ENCODE results near the gene PI4K2A. TPM values are rescaled to one million over a fixed set of nuclear protein-coding genes. Genes with fewer than 3 reads are reported as not detected.

PI4K2A gene
- total and polyA plus RNA-seq, 2 donors (not counting 1 experiment from before 2014, with no cell fraction given) = 7.9 to 17.7 TPM

DNA sequence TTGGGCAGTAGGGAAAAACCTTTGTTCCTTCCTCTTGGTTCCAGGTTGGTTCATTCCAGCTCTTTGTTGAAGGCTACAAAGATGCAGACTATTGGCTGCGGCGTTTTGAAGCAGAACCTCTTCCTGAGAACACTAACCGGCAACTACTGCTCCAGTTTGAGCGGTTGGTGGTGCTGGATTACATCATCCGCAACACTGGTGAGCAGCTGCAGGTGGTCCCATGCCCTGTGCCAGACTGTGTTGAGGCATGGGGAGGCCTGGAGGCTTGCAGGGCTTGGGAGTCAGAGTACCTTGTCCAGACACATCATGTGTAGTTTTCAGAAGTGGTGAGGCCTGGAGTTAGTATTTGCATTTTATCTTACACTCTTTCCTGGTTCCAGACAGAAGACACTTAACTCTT lies 16.3 kb downstream of the PI4K2A start:
- Histone ChIP-seq H3K27ac (ENCODE audit: low read length in 2 of 2) (no peak overlapping the region), H3K4me2 (replicated peaks; ENCODE audit: low read depth, low read length, poor library complexity, severe bottlenecking) (no peak overlapping the region), H3K36me3 (replicated peaks in 1 of 2; ENCODE audit: control extremely low read depth in 1 of 2, control insufficient read depth in 1 of 2, extremely low read depth in 1 of 2, insufficient read depth in 2 of 2, low read length in 1 of 2) (peaks cover 16 to 37% of the 10 kb centered on the region in 2 experiments), H3K4me1 (ENCODE audit: control insufficient read depth in 2 of 2, insufficient read depth in 2 of 2, low read length in 2 of 2) (no peaks in the 10 kb centered on the region), H4K20me1 (ENCODE audit: control insufficient read depth, insufficient read depth, low read length, poor library complexity, severe bottlenecking) (no peaks in the 10 kb centered on the region), H3K9ac (ENCODE audit: low read length) (no peak overlapping the region), H3K27me3 (replicated peaks in 1 of 4; ENCODE audit: control extremely low read depth in 1 of 4, control insufficient read depth in 3 of 4, insufficient read depth in 4 of 4, low read length in 3 of 4) (no peaks in the 10 kb centered on the region), H2AFZ (ENCODE audit: insufficient read depth, low read depth, low read length, poor library complexity, severe bottlenecking) (no peak overlapping the region), H3K79me2 (ENCODE audit: control insufficient read depth, insufficient read depth, low read length) (no peaks in the 10 kb centered on the region), H3K9me3 (ENCODE audit: control extremely low read depth in 1 of 3, control insufficient read depth in 2 of 3, insufficient read depth in 1 of 3, low read length in 2 of 3) (no peaks in the 10 kb centered on the region), H3K4me3 (ENCODE audit: control extremely low read depth in 1 of 5, extremely low read depth in 1 of 5, insufficient read depth in 1 of 5, low read depth in 2 of 5, low read length in 4 of 5) (no peak overlapping the region)
- no peaks in the 10 kb centered on the region for H3K27me3 Mint-ChIP-seq
- WGBS (ENCODE audit: insufficient coverage) = 100% methylated on average over 5 of the region's 5 CpGs
- CTCF ChIA-PET = no interaction called here
- DNase-seq = no peak
- no peak for ATAC-seq (ENCODE audit: low read depth)
- no peak overlapping the region for H3K27ac Mint-ChIP-seq
- POLR2A ChIA-PET = no interaction called here
- H3K4me3 Mint-ChIP-seq = no peak overlapping the region
- no peaks in the 10 kb centered on the region for H3K4me1 Mint-ChIP-seq
- H3K9me3 Mint-ChIP-seq (ENCODE audit: insufficient read depth) = no peaks in the 10 kb centered on the region
- TF ChIP-seq EZH2 (IDR thresholded peaks at IDR 0.05; ENCODE audit: borderline replicate concordance, insufficient read depth, low read depth, low read length, poor library complexity, severe bottlenecking) = no peak
- TF ChIP-seq, protein P1, sequence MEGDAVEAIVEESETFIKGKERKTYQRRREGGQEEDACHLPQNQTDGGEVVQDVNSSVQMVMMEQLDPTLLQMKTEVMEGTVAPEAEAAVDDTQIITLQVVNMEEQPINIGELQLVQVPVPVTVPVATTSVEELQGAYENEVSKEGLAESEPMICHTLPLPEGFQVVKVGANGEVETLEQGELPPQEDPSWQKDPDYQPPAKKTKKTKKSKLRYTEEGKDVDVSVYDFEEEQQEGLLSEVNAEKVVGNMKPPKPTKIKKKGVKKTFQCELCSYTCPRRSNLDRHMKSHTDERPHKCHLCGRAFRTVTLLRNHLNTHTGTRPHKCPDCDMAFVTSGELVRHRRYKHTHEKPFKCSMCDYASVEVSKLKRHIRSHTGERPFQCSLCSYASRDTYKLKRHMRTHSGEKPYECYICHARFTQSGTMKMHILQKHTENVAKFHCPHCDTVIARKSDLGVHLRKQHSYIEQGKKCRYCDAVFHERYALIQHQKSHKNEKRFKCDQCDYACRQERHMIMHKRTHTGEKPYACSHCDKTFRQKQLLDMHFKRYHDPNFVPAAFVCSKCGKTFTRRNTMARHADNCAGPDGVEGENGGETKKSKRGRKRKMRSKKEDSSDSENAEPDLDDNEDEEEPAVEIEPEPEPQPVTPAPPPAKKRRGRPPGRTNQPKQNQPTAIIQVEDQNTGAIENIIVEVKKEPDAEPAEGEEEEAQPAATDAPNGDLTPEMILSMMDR (IDR thresholded peaks at IDR 0.05) = no peak
- intact Hi-C loops (cut with micrococcal nuclease) = no loop called here

DNA sequence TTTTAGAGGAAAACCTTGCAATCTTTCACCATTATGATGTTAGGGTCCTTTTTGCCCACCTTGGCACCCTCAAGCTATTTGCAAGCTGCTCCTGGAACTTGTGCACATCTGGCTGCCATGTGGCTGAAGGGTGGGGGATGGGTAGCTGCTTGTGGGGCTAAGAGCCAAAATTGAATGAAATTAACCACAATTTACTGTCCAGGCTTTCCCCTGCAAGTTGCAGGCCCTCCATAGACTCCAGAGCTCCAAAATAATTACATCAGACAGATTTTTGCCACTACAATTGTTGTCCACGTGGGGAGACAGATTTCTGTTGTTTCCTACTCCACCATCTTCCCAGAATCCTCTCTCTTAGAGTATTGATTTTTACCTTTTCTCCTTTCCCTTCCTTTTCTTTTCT lies 19.1 kb downstream of the PI4K2A start:
- H4K20me1 ChIP-seq (ENCODE audit: control insufficient read depth, insufficient read depth, low read length, poor library complexity, severe bottlenecking) = no peaks in the 10 kb centered on the region
- intact Hi-C loops (cut with micrococcal nuclease) = no loop called here
- H3K4me3 ChIP-seq (ENCODE audit: control extremely low read depth in 1 of 5, extremely low read depth in 1 of 5, insufficient read depth in 1 of 5, low read depth in 2 of 5, low read length in 4 of 5) = no peak overlapping the region
- Mint-ChIP-seq H3K4me1 (no peaks in the 10 kb centered on the region), H3K27ac (no peak overlapping the region), H3K9me3 (ENCODE audit: insufficient read depth) (no peaks in the 10 kb centered on the region), H3K27me3 (no peaks in the 10 kb centered on the region), H3K4me3 (no peak overlapping the region)
- H3K36me3 ChIP-seq (replicated peaks in 1 of 2; ENCODE audit: control extremely low read depth in 1 of 2, control insufficient read depth in 1 of 2, extremely low read depth in 1 of 2, insufficient read depth in 2 of 2, low read length in 1 of 2) = peaks cover 8 to 36% of the 10 kb centered on the region in 2 experiments
- TF ChIP-seq, protein P1 (IDR thresholded peaks at IDR 0.05) = no peak
- no peak for TF ChIP-seq EZH2 (IDR thresholded peaks at IDR 0.05; ENCODE audit: borderline replicate concordance, insufficient read depth, low read depth, low read length, poor library complexity, severe bottlenecking)
- H3K4me1 ChIP-seq (ENCODE audit: control insufficient read depth in 2 of 2, insufficient read depth in 2 of 2, low read length in 2 of 2) = no peaks in the 10 kb centered on the region
- no peaks in the 10 kb centered on the region for H3K27me3 ChIP-seq (replicated peaks in 1 of 4; ENCODE audit: control extremely low read depth in 1 of 4, control insufficient read depth in 3 of 4, insufficient read depth in 4 of 4, low read length in 3 of 4)
- POLR2A ChIA-PET = interaction anchor here (0.7 kb wide), 2 partner anchors 19 to 801 kb away, joined by 4 to 5 read pairs; no protein-coding TSS in a partner anchor
- no peaks in the 10 kb centered on the region for H3K79me2 ChIP-seq (ENCODE audit: control insufficient read depth, insufficient read depth, low read length)
- no peak overlapping the region for H3K4me2 ChIP-seq (replicated peaks; ENCODE audit: low read depth, low read length, poor library complexity, severe bottlenecking)
- DNase-seq = no peak
- H3K9me3 ChIP-seq (ENCODE audit: control extremely low read depth in 1 of 3, control insufficient read depth in 2 of 3, insufficient read depth in 1 of 3, low read length in 2 of 3) = no peaks in the 10 kb centered on the region
- no peak overlapping the region for H3K27ac ChIP-seq (ENCODE audit: low read length in 2 of 2)
- H2AFZ ChIP-seq (ENCODE audit: insufficient read depth, low read depth, low read length, poor library complexity, severe bottlenecking) = no peak overlapping the region
- no CpG with 5 or more reads among the region's 1 CpG for WGBS (ENCODE audit: insufficient coverage)
- CTCF ChIA-PET = no interaction called here
- H3K9ac ChIP-seq (ENCODE audit: low read length) = no peak overlapping the region
- no peak for ATAC-seq (ENCODE audit: low read depth)

Measured in B cell (primary cell).